Measurements from ENCODE around the gene PEA15. TPM values are rescaled to one million over a fixed set of nuclear protein-coding genes. Genes with fewer than 3 reads are reported as not detected.

The PEA15 gene
- total and polyA plus RNA-seq, 9 of the 15 experiments (the other 6 are each of a cell fraction or from before 2014, with no cell fraction given) = 8.2 to 175 (median 35.4) TPM

DNA sequence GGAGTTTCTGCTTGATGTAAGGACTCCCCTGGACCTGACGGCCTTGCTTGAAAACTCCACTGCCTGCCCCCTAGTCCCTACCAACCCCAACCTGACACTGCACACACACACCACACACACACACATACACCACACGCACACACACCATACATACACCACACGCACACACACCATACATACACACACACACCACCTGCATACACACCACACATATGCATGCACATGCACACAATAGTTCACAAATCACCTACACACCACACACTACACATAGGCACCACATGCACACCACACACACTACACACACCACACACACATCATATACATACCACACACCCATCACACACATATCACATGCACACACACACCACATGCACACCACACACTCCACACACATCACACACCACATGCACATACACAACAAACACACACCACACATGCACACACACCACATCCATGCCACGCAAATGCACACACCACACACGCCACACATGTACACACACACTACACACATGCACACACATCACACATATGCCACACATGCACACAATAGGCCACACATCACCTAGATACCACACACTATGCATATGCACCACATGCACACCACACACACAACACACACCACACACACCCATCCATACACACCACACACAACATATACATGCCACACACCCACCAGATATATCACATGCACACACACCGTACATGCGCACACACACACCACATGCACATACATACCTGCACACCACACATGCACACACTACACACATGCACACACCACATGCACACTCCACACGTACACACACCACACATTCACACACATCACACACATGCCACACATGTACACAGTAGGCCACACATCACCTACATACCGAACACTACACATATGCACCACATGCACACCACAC lies 11.1 kb upstream of the PEA15 start (continued):
- TF ChIP-seq WHSC1 (IDR thresholded peaks at IDR 0.05; ENCODE audit: low read length) (no peak), RBBP5 (IDR thresholded peaks at IDR 0.05; ENCODE audit: borderline replicate concordance, insufficient read depth, low read length, poor library complexity, severe bottlenecking) (no peak), PCBP2 (IDR thresholded peaks at IDR 0.05; ENCODE audit: low read depth, low read length, poor library complexity, severe bottlenecking) (no peak), TGIF2 (CRISPR knock-in tag; IDR thresholded peaks at IDR 0.05) (no peak), TOE1 (IDR thresholded peaks at IDR 0.05; ENCODE audit: borderline replicate concordance) (no peak), TOE1 (CRISPR knock-in tag; IDR thresholded peaks at IDR 0.05; ENCODE audit: borderline replicate concordance, low read depth) (peak; percentile 71; the same call in 1 of the 2 replicates), ELK1 (CRISPR knock-in tag; IDR thresholded peaks at IDR 0.05) (no peak), NR3C1 (CRISPR knock-in tag; IDR thresholded peaks at IDR 0.05) (no peak), PHF21A (IDR thresholded peaks at IDR 0.05; ENCODE audit: borderline replicate concordance, low read depth) (no peak), NR1H2 (CRISPR knock-in tag; IDR thresholded peaks at IDR 0.05) (no peak), SIN3B (IDR thresholded peaks at IDR 0.05; ENCODE audit: low read depth) (no peak), E2F1 (CRISPR knock-in tag; IDR thresholded peaks at IDR 0.05) (no peak), RUNX1 (IDR thresholded peaks at IDR 0.05; ENCODE audit: low read depth) (no peak)
- TF ChIP-seq, protein P1, sequence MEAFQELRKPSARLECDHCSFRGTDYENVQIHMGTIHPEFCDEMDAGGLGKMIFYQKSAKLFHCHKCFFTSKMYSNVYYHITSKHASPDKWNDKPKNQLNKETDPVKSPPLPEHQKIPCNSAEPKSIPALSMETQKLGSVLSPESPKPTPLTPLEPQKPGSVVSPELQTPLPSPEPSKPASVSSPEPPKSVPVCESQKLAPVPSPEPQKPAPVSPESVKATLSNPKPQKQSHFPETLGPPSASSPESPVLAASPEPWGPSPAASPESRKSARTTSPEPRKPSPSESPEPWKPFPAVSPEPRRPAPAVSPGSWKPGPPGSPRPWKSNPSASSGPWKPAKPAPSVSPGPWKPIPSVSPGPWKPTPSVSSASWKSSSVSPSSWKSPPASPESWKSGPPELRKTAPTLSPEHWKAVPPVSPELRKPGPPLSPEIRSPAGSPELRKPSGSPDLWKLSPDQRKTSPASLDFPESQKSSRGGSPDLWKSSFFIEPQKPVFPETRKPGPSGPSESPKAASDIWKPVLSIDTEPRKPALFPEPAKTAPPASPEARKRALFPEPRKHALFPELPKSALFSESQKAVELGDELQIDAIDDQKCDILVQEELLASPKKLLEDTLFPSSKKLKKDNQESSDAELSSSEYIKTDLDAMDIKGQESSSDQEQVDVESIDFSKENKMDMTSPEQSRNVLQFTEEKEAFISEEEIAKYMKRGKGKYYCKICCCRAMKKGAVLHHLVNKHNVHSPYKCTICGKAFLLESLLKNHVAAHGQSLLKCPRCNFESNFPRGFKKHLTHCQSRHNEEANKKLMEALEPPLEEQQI (IDR thresholded peaks at IDR 0.05) = no peak
